CD4-positive, alpha-beta T cell treated with Interleukin-15 for 1 hour (primary cell): ENCODE results near the gene PTPRN2.

Experiments
- DNase-seq: peaks from one replicate; pipeline ENCODE4 v3.0.0-alpha.2; 2020

Gene PTPRN2

DNA sequence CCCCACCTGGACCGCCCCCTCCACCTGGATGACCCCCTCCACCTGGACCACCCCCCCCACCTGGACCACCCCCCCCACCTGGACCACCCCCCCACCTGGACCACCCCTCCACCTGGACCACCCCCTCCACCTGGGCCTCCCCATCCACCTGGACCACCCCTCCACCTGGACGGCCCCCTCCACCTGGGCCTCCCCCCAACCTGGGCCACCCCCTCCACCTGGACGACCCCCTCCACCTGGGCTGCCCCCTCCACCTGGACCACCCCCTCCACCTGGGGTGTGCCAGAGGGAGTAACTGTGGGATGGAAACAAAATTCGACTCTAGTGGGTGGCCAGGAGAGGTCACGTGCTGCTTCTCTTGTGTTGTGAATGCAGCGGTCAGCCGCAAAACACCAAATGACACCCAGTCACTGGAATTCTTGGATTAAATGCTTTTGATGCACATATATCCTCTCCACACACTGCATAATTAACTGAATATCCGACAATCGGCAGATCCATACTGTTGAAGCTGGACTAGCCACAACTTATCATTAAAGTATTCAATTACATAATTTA is 316.7 kb downstream of the PTPRN2 start:
- DNase-seq: peak; percentile 14

DNA sequence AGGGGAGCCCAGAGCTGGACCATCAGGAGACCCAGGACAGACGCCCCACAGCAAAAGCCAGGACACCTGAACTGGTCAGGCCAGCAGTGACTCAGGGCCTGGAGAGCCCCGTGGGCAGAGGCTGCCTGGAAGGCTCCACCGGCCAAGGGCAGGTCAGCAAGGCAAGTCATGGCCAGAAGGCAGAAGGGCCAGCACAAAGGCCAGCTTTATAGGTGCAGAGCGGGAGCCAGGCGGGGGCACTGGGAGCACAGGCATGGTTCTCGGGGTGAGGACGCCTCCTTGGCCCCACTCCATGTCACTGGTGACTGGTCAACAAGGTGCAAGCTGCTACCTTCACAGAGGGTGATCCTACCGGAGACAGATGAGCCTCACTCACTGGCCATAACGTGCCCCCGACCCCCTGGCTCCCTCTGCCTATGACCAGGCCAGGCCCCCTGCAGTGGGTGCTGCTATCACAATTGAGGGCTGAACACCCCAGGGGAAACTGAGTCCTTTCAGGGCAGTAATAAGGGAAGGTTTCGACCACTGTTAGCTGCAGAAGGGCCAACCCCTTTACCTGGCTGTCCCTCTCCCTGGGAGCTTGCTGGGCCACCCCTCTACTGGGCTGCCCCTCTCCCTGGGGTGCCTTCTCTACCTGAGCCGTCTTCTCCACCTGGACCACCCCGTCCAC is 317.4 kb downstream of the PTPRN2 start:
- peak; percentile 1 for DNase-seq

DNA sequence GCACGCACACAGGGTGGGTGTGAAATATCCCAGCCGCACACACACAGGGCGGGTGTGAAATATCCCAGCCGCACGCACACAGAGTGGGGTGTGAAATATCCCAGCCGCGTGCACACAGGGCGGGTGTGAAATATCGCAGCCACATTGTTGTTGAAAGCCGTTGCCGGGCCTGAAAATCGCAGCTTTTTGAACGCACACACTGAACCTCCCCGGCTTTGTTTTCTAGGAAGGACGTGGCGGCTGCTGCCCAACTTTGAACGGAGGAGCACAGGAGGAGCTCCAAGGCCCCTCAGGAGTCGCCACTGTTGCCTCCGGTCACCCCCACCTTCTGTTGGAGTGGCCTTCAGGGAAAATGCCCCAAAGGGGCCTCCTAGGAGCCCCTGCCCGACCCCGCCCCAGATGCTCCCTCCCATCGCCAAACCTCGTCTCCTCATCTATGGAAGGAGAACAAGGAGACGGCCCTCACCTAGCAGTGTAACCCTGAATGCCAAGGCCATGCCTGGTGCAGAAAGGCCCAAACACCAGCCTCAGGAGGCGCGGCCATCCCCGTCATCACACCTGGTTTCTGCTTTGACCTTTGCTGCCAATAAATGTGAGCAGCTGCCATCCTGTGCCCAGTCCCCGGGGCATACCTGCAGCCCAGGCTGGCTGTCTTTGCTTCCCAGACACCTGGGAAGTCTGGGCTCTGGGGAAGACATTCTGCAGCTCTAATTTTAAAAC is 318.6 kb downstream of the PTPRN2 start:
- peak; percentile 9 for DNase-seq

DNA sequence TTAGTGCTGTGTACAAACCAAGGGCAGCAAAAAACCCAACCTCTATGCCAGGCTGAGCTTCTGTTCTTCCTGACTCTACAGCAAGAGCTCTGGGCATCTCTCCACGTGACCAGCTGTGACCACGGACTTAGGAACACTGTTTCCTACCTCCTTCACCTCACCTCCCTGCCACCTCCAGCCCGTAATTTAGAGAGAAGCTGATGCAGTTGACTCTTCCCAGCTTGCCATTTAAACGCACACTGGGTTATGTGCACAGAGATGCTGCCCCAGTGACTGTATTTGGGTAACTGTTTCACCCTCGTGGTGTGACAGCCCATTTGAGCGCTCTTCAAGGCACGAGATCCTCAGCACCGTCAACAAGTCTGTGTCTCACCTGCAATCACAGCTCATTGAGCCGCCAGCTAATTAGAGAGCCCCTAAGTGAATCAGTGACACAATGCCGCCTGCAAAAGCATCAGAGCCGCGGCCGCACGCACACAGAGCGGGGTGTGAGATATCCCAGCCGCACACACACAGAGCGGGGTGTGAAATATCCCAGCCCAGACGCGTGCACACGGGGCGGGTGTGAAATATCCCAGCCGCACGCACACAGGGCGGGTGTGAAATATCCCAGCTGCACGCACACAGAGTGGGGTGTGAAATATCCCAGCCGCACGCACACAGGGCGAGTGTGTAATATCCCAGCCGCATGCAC is 319.7 kb downstream of the PTPRN2 start:
- DNase-seq: peak; percentile 1

DNA sequence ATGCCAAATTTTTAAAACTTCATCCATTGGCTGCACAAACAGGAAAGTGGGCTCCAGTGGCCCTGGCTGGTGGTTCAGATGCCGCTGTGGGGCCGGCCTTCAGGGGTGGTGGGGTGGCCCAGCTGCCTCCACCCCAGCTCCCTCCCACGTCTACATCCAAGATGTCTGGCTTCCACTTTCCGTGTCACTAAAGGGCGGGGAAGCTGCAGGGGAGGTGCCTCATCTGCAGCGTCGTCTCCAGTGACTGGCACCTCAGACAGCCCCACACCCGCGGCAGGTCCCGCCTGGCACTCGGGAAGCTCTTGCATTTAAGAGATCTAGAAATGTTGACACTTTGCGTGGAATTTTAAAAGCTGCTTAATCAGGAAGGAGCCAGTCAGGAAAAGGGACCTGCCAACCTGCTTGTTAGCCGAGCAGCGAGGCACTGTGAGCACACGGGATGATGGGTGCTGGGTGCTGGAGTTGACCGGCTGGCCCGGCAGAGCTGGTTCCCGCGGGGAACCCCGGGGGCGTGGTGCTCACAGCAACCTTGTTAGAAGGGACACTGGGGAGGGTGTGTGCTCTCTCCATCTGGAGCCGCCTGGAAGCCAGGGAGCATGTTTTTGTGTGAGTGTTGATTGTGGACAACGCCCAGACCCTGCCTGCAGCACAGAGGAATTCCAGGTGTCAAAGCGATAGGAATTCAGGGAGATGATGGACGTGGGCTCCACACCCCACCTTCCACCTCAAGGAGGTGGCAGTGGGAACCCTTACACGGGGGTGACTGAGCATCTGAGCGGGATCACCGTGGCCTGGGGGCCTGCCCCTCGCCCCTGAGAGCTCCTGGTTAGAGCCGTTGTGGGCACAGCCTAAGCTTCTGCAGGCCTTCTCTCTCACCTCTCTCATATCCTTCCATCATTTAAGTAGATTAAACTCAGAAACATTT is 320.5 kb downstream of the PTPRN2 start:
- DNase-seq: peak; percentile 12

DNA sequence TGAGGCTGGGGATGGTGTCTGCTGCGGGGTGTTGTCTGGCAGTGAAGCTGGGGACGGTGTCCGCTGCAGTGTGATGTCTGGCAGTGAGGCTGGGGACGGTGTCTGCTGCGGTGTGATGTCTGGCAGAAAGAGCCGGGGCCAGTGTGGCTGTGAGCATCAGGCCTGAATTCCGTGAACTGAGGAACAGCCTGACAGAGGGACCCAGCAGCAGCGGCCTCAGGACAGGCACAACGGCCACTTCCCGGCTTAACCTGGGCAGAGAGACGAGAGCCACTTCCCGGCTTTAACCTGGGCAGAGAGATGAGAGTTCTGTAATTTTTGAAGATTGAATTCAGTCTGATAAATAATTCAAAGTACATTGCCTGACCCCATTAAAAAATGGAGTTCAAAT is 321.2 kb downstream of the PTPRN2 start:
- DNase-seq: peak; percentile 6

DNA sequence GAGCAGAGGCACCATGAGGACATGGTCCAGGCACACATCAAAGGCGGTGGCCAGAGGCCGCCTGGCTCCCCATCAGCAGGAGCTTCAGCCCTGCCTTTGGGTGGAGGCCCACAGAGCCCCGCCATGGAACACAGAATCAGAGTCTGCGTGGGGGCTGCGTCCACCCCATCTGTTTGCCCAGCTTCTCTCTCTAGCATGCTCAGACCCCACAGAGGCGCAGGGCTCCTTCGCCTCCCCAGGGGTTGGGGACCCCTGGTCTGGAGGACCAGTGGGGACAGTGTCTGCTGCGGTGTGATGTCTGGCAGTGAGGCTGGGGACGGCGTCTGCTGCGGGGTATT is 321.9 kb downstream of the PTPRN2 start:
- DNase-seq: peak; percentile 4

DNA sequence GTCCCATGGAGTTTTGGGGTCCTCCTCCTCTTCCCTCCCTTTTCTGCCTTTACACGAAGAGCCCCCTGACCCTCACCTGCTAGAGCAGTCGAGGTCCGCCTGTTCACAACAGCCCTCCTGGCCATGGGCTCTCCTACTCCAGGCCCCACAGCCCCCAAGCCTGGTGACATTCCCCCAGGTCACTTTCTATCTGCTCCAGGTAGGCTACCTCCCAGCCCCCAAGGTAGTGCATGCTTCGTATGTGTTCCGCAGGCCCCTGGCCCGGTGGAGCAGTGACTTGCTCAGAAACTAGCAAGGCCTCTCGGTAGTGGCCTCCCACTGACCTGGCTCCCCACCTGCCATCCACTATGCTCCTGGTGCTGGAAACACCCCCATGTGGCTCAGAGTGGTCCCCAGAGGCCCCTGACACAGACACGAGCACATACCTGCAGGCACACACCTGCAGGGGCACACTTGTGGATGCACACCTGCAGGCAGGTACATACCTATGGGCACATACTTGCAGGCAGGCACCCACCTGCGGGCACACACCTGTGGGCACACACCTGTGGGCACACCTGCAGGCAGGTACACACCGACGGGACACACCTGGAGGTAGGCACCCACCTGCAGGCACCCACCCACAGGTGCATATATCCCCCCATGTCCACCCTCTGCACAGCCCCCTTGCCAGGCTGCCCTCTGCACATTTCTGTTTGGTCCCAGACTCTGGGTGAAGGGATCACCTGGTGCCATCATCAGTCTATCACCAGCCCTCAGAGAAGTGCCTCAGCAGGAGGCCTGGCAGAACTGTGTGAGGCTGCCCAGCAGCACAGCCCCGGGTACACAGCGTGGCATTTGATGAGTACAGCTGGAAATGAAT is 322.5 kb downstream of the PTPRN2 start:
- peak; percentile 17 for DNase-seq

DNA sequence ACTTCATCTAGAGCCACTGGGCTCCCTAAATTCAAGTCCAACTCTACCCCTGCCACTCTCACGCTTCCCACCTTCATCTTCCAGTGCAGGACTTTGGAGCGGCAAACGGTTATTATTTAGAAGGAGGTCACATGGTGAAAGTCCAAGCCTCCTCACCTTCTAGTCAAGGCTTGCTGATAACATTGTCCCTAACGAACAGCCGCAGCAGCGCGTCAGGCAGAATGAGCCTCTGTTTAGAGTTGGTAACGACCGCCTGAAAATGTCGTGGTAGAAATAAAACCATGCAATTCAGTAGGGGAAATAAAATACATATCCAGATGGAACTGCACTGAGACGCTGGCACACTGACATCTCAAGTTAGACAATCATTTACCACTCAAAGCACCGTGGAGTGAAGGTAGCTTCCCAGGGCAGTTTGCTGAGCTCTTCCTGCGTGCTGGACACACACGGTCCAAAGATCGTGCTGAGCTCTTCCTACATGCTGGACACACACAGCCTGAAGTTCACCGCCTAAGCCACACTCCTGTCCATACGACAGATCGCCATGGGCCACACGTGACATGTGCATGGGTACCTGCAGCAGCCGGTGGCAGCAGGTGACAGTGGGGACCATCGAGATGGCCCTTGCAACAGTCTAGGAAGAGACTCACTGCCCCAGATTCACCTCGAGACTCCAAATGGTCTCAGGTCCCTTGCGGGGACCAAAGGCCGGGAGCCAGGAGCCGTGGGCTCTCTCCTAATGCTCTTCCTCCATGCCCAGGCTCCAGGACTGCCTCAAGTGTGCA is 323.5 kb downstream of the PTPRN2 start:
- DNase-seq: peak; percentile 2

DNA sequence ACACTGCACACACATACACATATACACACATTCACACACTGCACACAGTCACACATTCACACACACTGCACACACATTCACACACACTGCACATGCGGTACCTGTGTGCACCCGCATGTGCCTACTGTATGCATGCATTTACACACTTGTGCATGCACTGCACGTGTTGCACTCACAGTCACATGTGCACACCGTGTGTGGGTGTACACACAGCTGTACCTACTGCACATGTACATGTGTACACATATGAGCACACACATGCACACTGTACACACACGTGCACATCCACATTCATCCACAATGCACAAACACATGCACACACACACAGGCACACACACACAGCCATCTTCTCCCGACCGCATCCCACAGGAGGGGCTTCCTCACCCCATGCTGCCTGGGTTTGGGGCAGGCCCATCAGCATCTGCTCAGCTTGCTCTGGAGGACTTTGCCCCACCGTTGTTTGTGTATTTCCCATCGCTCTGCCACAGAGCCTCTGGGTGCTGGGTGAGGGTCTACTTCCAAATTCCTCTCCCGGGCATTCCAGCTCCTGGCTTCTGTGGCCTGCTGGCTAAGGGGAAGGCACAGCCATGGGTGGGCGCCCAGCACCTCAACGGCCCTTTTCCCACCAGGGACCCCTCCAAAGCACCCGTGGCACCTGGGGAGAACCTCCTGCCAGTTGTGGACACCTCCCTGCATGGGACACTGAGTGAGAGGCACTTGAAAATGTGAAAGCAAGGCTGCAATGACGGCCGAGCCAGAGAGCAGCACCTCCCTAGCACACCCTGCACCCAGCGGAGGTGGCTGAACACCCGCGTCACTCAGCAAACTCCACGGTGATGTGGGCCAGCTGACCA is 324.3 kb downstream of the PTPRN2 start:
- DNase-seq: peak; percentile 13

DNA sequence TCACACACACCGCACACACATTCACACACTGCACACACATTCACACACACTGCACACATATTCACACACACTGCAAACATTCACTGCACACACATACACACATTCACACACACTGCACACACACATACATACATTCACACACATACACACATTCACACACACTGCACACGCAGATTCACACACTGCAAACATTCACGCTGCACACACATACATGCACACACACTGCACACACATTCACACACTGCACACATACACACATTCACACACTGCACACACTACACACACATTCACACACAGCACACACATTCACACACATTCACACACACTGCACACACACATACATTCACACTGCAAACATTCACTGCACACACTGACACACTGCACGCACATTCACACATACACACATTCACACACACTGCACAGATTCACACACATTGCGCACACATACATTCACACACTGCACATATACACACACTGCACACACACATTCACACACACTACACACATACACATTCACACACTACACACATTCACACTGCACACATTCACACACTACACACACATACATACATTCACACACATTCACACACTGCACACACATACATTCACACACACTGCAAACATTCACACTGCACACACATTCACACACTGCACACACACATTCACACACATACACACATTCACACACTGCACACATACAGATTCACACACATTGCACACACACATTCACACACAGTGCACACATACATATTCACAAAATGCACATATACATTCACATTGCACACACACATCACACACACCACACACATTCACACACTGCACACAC is 325.1 kb downstream of the PTPRN2 start:
- DNase-seq: no peak

DNA sequence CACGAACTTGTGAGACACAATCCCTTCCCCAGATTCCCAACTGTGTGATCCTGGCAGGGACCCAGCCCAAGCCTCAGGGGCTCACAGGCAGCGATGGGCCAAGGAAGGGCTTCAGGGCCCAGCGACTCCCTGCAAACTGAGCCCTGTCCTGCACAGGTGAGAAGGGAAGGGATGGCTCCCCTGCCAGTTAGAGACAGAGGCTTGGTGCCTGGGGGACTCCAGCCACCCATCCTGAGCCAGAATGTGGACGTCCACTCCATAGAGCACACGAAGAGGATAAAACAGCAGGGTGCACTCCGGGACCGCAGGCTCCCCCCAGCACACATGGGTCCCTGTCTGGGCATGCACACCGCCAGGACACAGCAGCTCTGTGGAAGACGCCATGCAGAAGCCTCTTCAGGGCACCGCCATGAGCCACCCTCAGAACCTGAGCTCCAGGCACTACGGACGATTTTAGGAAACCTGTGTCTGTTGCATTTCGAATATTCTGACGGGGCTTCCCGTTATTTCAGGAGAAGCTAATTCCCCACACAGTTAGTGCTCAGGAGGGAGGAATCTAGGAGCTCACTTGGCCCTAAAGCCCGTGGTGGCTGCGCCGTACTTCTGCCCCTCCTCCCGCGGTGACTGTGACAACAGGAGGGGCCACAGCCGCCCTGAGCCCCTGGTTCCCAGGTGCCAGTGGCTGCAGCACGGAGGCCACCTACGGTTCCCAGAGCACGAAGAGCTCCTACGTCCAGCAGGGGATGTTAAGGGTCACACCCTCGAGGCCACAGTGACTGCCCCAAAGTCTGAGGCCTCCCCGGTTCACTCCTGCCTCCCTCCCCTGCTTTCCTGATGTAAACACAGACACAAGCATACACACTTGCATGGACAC is 326.0 kb downstream of the PTPRN2 start:
- DNase-seq: no peak

DNA sequence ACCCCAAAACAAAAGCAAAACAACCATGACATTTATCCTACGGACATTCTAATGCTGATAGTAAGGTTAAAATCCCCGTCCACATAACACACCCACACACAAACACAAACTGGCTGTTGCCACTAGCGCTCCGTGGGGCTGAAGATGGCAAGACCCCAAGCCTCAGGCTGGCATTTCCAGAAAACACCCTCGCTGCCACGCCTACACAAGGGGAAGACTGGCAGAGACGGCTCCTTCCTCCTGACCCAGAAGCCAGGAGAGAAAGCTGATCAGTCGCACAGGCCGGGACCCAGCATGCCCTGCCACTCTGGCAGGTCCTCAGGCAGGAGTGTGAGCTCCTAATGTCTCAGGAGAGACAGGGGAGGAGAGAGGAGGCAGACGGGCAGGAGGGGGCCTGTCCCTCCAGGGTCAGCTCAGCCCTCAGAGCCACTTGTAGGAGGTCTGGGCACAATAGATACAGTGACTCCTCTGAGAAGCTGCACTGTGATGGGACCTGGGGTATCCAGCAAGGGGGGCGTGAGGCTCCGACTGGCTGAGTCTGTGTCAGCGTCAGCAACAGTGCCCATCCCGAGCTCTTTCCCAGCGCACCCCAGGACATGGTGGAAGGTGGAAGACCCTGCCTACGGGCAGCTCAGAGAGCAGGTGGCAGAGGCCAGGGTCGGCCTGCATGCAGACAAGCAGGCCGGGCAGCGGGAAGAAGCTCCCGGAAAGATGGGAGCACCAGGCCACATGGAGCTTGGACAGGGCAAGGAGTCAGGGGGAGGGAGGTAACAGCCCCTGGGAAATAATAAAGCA is 326.9 kb downstream of the PTPRN2 start:
- no peak for DNase-seq

DNA sequence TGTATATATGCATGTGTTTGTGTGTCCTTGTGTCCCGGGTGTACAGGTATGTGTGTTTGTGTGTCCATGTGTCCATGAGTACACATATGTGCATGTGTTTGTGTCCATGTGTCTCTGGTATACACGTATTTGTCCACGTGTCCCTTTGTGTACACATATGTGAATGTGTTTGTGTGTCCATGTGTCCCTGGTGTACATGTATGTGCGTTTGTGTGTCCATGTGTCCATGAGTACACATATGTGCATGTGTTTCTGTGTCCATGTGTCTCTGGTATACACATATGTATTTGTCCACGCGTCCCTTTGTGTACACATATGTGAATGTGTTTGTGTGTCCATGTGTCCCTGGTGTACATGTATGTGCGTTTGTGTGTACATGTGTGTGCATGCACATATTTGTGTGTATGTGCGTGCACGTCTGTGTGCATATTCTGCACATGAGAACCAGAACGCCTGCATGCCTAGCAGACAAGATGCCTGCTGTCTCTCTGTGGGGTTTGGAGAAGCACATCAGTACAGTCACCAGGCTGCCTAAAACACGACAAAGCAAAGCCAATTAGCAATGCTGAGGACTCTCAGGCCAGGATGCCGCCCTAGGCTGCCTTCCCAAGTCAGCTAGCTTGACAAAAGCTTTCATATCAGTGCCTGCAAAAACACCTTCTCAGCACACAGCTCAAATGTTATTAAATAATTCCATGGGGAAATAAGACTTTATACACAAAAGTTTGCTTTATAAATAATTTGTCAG is 327.8 kb downstream of the PTPRN2 start:
- no peak for DNase-seq

DNA sequence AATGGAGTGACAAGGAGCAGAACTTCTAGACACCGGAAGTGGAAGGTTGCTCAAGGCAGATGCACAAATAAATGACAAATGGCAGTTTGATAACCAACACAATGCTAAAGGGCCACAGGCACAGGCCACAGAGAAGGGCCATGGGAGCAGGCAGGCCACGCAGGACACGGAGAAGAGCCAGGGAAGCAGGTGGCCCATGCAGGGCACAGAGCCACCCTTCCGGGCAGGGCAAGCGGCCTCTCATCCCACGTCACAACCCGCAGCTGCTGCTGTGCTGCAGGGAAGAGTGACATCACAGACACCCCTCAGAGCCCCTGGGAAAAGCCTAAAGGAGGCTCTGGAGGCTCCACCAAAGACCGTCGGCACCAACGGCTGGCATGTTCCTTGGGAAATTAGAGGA is 328.5 kb downstream of the PTPRN2 start:
- DNase-seq: no peak

DNA sequence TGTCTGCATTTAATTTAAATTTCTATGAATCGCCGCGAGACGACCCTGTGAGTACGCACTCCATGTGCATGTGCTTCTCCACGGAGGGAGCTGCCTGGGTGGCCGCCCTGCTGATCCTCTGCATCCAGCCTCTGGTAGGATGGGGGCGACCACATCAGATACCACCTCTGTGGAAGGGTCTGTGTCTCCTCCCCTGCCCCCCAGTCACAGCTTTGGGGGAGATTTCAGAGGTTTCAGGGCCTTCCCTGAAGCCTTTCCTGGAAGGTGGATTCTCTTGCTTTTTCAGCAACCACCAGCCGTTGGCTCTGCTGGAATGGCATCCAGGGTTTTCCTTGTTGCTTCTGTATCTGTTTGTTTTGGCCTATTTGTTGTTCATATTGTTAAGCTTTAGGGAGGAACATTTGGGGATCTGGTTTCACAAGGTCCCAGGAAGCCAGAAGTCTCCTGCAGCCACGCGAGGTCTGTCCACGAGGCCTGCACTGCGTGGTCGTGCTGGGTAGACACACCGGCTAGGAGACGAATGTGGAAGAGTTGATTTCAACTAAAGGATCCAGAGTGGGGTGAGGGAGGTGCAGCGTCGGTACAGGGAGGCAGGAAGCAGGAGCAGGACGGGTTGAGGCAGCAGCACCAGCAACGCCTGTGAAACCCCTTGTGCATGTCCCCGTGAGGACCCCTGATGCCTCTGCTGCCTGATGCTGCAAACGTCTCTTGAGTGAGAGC is 329.1 kb downstream of the PTPRN2 start:
- no peak for DNase-seq
